Activated CD4-positive, alpha-beta T cell treated with anti-CD3 and anti-CD28 coated beads, Interleukin-2, amount 10 ng/mL, durations not matched to agents 7 days and 5 days (primary cell): Measurements from ENCODE around the gene SLC7A10. TPM values are rescaled to one million over a fixed set of nuclear protein-coding genes. Genes with fewer than 3 reads are reported as not detected.
"Not testable (repeated sequence)": the region's sequence is repeated elsewhere in the genome, so short reads cannot be mapped to it uniquely, and the experiment has no call there.

Source experiments
- CTCF ChIA-PET: fragments of 350-600 bp; sonication (Branson Sonifier 250); formaldehyde crosslinking; loops from one replicate; lab custom pipeline; 2021; ENCODE audit warnings: antibody characterized with exemption; lab: Charles Lee
- POLR2A ChIA-PET: fragments of 350-600 bp; sonication (Branson Sonifier 250); formaldehyde crosslinking; loops from one replicate; lab custom pipeline; 2021; ENCODE audit warnings: antibody characterized with exemption; lab: Charles Lee
- DNase-seq: peaks from one replicate; pipeline ENCODE4 v3.0.0-alpha.2; 2020
- H3K27ac Mint-ChIP-seq: one replicate; pipeline ENCODE4 v1.8.0; 2021; ENCODE audit warnings: mild to moderate bottlenecking, moderate library complexity, mixed read lengths
- H3K27me3 Mint-ChIP-seq: one replicate; pipeline ENCODE4 v1.8.0; 2021; ENCODE audit warnings: mixed read lengths
- H3K36me3 Mint-ChIP-seq: one replicate; pipeline ENCODE4 v1.8.0; 2021; ENCODE audit warnings: low read depth, mixed read lengths
- H3K4me1 Mint-ChIP-seq: one replicate; pipeline ENCODE4 v1.8.0; 2021; ENCODE audit warnings: mixed read lengths
- H3K4me3 Mint-ChIP-seq: one replicate; pipeline ENCODE4 v1.8.0; 2021; ENCODE audit warnings: mild to moderate bottlenecking, moderate library complexity, mixed read lengths
- H3K9me3 Mint-ChIP-seq: one replicate; pipeline ENCODE4 v1.8.0; 2021; ENCODE audit warnings: mixed read lengths
- total RNA-seq, 2 experiments: library from RNA; stranded (reverse); gene quantifications; one replicate each; pipeline ENCODE4 v1.2.3, GENCODE V29; 2021

Gene SLC7A10
- total RNA-seq, 2 experiments from 2014 or later = not detected

DNA sequence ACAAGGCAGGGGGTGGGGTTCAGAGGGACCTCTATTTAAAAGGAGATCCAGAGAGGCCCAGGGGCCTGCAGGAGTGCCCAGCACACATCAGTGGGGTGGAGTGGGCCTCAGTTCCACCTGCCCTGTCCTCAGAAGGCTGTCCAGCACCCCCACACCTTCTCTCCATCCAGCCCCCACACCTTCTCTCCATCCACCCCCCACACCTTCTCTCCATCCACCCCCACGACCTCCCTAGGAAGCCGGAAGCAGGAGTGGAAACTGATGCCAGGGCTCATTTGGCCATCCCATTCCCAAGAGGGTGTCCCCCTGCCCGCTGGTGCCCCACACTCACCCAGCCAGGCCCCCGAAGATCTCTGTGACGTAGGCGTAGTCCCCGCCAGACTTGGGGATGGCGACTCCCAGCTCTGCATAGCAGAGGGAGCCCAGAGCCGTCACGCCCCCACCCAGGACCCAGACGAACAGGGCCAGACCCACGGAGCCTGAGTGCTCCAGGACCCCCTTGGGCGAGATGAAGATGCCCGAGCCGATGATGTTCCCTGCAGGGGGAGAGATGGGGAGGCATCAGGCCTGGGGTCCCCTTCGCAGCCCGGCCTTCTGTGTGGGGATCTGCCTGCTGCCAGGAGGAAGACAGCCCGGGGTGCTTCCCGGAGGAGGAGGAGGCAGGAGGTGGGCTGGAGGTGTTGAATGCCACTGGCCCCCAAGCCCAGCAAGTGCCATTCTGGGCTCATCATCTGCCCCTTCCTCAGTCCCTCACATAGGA, 10.0 kb downstream of the SLC7A10 start:
- CTCF ChIA-PET = no interaction called here
- no peaks in the 10 kb centered on the region for H3K4me1 Mint-ChIP-seq
- POLR2A ChIA-PET = no interaction called here
- no peak for DNase-seq
- no peaks in the 10 kb centered on the region for H3K36me3 Mint-ChIP-seq
- no peak overlapping the region for H3K4me3 Mint-ChIP-seq
- no peaks in the 10 kb centered on the region for H3K27me3 Mint-ChIP-seq
- no peaks in the 10 kb centered on the region for H3K9me3 Mint-ChIP-seq
- H3K27ac Mint-ChIP-seq = no peak overlapping the region

DNA sequence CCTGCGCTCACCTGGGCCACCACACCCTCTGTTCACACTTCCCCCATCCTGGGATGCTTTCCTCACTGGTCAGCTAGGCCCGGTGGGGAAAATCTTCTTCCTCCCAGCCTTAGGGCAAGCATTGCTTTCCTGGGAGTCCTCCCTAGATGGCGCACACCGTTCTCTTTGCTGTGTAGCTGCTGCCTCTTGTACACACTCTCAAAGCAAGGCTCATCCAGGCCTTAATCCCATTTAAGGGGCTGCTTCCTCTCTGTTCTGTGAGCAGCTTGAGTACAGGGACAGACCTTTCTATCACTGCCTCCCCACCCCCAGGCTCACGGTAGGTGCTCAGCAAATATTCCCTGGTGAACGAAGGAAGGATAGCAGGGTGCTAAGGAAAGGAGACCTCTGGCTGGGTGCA, 11.1 kb downstream of the SLC7A10 start:
- Mint-ChIP-seq H3K9me3 (no peaks in the 10 kb centered on the region), H3K4me1 (no peaks in the 10 kb centered on the region), H3K27me3 (no peaks in the 10 kb centered on the region), H3K27ac (no peak overlapping the region), H3K4me3 (no peak overlapping the region), H3K36me3 (no peaks in the 10 kb centered on the region)
- no peak for DNase-seq
- CTCF ChIA-PET = no interaction called here
- POLR2A ChIA-PET = no interaction called here

DNA sequence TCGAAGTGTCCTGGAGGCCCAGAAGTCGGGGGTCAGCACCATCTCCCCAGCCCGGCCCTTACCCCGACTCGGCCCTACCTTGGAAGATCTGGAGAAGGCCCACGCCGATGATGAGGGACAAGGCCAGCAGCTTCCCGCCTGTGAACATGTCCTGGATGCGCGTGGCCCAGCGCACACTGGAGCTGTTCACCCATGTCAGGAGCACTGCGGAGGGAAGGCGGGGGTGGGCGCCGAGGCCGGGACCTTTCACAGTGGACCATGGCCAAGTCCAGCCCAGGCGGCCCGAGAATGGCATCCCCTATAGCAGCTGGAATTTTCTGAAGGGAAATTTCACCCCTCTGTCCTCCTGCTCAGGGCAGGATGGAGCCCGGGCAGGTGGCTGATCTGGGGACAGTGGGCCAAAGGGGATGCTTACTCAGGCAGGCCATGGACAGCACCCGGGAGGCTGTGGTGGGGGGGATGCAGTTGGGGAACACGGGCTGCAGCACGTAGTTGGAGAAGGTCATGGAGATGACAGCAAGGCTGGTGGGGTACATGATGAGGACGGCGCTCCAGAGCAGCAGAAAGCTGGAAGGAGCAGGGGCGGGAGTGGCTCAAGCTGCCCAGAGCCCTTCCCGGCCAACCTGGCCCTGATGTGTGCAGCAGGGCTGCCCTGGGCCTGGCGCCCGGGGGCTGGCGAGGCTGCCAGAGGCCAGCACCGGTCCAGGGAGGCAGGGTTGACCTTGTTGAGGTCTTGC, 13.0 kb downstream of the SLC7A10 start:
- ChIA-PET CTCF (no interaction called here), POLR2A (interaction anchor here (0.5 kb wide), 1 partner anchor 28 kb away, joined by 7 read pairs; no protein-coding TSS in a partner anchor)
- H3K36me3 Mint-ChIP-seq = no peaks in the 10 kb centered on the region
- no peak overlapping the region for H3K27ac Mint-ChIP-seq
- no peak overlapping the region for H3K4me3 Mint-ChIP-seq
- no peak for DNase-seq
- H3K9me3 Mint-ChIP-seq = no peaks in the 10 kb centered on the region
- no peaks in the 10 kb centered on the region for H3K4me1 Mint-ChIP-seq
- H3K27me3 Mint-ChIP-seq = no peaks in the 10 kb centered on the region

DNA sequence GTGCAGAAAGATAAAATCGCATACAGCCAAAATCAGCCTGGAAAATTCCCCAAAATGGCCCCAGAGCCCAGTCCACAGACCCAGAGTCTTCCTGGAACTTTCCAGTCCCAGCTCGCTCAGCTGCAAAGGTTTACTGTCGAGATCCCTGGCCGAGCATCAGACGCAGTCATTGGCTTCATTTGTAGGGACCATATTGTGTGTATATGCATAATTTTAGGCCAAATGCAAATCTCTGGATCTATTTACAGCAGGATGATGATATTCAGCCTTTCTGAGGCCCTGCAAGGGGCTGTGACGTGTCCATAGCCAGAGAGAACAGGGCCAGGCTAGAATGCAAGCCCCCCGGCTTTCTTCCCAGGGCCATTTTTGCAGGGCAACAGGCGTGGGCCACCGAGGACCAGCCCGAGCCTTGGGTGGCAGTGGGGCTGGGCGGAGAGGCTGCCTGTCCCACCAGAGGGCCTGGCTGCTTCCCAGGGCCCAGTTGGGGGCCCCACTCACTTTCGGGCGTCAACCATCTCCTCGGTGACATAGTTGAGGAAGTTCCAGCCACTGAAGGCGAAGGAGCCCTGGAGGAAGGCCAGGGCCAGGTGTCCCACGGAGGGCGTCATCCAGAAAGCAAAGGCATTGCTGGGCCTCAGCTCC, 13.7 kb downstream of the SLC7A10 start:
- DNase-seq = no peak
- no peak overlapping the region for H3K4me3 Mint-ChIP-seq
- no peaks in the 10 kb centered on the region for H3K9me3 Mint-ChIP-seq
- no peak overlapping the region for H3K27ac Mint-ChIP-seq
- ChIA-PET CTCF (interaction anchor here (1.3 kb wide), 1 partner anchor 14 kb away, joined by 3 read pairs; no protein-coding TSS in a partner anchor), POLR2A (interaction anchor here (0.5 kb wide), 1 partner anchor 28 kb away, joined by 7 read pairs; no protein-coding TSS in a partner anchor)
- no peaks in the 10 kb centered on the region for H3K27me3 Mint-ChIP-seq
- H3K4me1 Mint-ChIP-seq = no peaks in the 10 kb centered on the region
- no peaks in the 10 kb centered on the region for H3K36me3 Mint-ChIP-seq

DNA sequence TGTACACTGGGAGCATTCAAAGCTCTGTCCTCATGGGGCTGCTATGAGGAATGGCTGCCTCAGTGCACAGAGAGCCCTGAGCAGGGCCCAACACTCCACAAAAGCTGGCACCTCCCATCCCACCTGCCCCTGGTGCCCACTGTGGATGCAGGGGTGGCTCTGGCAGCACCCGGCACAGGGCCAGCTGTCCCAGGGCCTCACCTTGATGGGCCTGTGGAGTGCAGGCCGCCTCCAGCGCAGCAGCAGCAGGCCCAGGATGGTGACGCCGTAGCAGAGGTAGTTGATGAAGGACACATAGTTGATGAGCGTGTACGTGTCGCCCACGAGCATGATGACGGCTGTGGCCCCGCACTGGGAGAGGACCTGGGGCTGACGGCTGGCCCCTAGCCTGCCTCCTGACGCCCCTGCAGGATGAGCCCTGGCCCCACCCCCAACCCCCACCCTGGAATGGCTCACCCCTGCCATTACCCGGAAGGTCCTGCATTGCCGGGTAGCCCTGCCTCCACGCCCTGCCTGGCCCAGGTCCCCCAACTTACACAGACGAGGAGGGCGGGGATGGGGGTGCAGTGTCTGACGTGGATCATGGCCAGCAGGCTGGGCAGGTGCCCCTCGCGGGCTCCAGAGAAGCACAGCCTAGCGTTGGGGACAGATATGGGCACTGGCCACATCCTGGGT, 15.2 kb downstream of the SLC7A10 start:
- DNase-seq = no peak
- no peaks in the 10 kb centered on the region for H3K9me3 Mint-ChIP-seq
- CTCF ChIA-PET = interaction anchor here (1.1 kb wide), 1 partner anchor 597 kb away, joined by 3 read pairs; no protein-coding TSS in a partner anchor
- H3K27me3 Mint-ChIP-seq = no peaks in the 10 kb centered on the region
- H3K4me1 Mint-ChIP-seq = no peaks in the 10 kb centered on the region
- POLR2A ChIA-PET = no interaction called here
- no peak overlapping the region for H3K4me3 Mint-ChIP-seq
- H3K36me3 Mint-ChIP-seq = no peaks in the 10 kb centered on the region
- H3K27ac Mint-ChIP-seq = no peak overlapping the region

DNA sequence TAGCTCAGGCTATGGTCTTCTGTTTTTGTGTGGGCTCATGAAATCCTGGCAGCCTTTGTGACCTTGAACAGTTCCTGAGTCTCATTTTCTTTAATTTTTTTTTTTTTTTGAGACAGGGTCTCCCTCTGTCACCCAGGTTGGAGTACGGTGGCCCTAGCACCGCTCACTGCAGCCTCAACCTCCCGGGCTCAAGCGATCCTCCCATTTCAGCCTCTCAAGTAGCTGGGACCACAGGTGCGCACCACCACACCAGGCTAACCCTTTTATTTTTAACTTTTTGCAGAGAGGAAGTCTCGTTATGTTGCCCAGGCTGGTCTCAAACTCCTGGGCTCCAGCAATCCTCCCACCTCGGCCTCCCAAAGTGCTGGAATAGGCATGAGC, 15.8 kb downstream of the SLC7A10 start:
- POLR2A ChIA-PET, H3K27me3 Mint-ChIP-seq, H3K9me3 Mint-ChIP-seq, H3K36me3 Mint-ChIP-seq, DNase-seq, H3K4me3 Mint-ChIP-seq, H3K27ac Mint-ChIP-seq, H3K4me1 Mint-ChIP-seq: not testable (repeated sequence)
- CTCF ChIA-PET = interaction anchor here (1.0 to 1.1 kb wide), 2 partner anchors 26 to 597 kb away, joined by 3 read pairs; no protein-coding TSS in a partner anchor

DNA sequence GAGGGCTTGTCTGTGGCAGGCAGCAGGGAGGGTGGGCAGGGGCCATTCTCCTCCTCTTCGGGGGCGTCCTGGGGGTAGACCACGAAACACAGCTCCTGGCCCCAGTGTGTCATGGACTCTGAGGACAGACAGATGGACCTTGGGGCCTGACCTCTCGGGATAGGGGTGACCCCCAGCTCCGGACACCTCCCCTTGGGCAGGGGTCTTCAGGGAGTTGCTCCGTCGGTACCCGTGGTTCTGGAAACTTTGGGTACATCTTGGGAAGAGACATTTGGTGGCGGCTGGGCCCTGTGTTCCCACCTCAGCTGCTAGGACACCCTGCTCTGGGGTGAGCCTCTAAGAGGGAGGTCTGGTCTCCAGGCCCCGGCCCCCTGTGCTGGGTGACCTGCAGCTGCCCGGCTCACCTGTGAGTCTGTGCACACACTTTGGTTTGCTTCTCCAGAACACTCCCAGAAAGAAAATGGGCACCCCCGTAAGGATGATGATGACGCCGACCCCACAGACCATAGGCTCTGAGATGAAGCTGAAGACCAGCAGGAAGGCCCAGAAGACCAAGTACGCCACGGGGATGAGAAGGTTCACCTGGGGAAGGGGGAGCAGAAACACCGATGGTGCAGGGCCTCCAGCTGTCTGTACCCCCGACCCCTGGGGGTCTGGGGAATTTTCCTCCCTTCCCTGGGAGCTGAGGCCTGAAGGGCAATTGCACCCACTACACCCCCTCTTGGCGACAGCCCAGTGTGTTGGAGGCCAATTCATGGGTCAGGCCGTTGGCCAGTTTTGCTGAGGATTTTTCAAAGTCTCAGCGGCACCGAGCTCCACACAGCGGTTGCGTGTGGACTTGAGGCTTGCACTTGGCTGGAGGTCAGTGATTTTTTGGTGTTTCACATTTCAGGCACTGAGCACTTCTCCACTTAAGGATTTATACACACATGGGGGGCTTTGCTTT, 16.5 kb downstream of the SLC7A10 start:
- H3K36me3 Mint-ChIP-seq = no peaks in the 10 kb centered on the region
- no peaks in the 10 kb centered on the region for H3K9me3 Mint-ChIP-seq
- no peak overlapping the region for H3K4me3 Mint-ChIP-seq
- POLR2A ChIA-PET = no interaction called here
- CTCF ChIA-PET = interaction anchor here (1.0 to 1.2 kb wide), 3 partner anchors 26 to 598 kb away, joined by 3 read pairs; no protein-coding TSS in a partner anchor
- no peak for DNase-seq
- no peak overlapping the region for H3K27ac Mint-ChIP-seq
- H3K4me1 Mint-ChIP-seq = no peaks in the 10 kb centered on the region
- H3K27me3 Mint-ChIP-seq = no peaks in the 10 kb centered on the region

DNA sequence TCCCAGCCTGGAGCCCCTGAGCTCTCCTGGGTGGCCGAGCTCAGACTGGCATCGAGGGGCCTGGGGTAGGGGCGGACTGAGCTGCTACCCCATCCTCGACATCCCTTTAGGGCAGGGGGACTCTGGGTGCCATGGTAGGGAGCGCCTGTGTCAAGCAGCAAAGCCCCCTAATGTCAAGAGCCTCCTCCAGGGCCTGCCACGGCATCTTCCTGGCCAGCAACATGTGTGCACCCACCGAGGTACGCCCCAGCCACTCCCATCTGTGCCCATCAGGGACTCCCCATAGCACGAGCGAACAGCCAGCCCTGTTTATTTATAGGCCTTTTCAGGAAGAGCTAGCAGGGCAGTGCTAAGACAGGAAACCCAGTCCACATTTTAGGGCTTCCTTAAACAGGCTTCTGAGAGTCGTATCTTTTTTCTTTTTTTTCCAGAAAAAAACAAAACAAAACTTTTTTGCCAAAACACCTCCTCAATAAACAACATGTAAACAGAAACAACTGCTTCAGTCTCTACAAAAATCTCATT, 17.2 kb downstream of the SLC7A10 start:
- no peaks in the 10 kb centered on the region for H3K9me3 Mint-ChIP-seq
- no peaks in the 10 kb centered on the region for H3K27me3 Mint-ChIP-seq
- no peaks in the 10 kb centered on the region for H3K4me1 Mint-ChIP-seq
- CTCF ChIA-PET = interaction anchor here (1.2 kb wide), 1 partner anchor 37 kb away, joined by 3 read pairs; no protein-coding TSS in a partner anchor
- H3K36me3 Mint-ChIP-seq = no peaks in the 10 kb centered on the region
- POLR2A ChIA-PET = no interaction called here
- no peak overlapping the region for H3K4me3 Mint-ChIP-seq
- DNase-seq = no peak
- no peak overlapping the region for H3K27ac Mint-ChIP-seq

DNA sequence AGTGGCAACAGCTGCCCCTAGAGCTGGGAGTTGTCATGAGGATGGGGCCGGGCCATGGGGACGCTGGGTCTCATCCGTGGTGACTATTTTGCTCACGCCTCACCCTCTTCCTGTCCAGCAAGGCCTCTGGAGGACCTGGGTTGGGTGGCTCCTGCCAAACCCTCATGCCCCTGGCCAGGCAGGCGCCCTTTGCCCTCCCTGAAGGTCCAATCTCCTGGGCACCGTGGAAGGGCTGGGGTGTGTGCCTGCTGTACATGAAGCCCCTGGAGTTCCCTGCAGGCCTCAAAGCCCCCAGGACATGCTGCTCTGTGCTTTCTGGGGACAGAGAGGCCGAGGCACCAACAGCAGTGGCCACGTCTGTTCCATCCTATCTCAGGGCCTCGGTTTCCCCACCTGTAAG, 17.7 kb downstream of the SLC7A10 start:
- POLR2A ChIA-PET = no interaction called here
- CTCF ChIA-PET = no interaction called here

DNA sequence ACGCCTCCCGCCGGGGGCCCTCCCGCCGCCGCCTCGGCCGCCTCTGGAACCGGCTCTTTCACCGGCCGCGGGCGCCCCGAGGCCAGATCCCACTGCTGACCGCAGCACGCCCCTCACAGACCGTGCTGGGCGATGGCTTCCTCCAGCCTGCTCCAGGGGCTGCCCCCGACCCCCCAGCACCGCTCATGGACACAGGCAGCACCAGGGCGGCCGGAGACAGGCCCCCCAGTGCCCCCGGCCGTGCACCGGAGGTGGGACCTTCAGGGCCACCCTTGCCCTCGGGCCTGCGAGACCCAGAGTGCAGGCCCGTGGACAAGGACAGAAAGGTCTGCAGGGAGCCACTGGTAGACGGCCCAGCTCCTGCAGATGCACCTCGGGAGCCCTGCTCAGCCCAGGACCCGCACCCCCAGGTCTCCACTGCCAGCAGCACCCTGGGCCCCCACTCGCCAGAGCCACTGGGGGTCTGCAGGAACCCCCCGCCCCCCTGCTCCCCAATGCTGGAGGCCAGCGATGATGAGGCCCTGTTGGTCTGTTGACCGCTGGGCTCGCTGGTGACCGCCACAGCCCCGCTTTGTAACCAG, 18.5 kb downstream of the SLC7A10 start:
- H3K4me3 Mint-ChIP-seq = no peak overlapping the region
- DNase-seq = no peak
- H3K36me3 Mint-ChIP-seq = no peaks in the 10 kb centered on the region
- H3K27ac Mint-ChIP-seq = no peak overlapping the region
- H3K9me3 Mint-ChIP-seq = peaks cover 2% of the 10 kb centered on the region
- CTCF ChIA-PET = no interaction called here
- no peaks in the 10 kb centered on the region for H3K4me1 Mint-ChIP-seq
- POLR2A ChIA-PET = no interaction called here
- no peaks in the 10 kb centered on the region for H3K27me3 Mint-ChIP-seq

More for the DNA sequence above, 17.7 kb downstream of the SLC7A10 start:
- H3K4me3 Mint-ChIP-seq = no peak overlapping the region
- no peak overlapping the region for H3K27ac Mint-ChIP-seq
- DNase-seq = no peak
- H3K36me3 Mint-ChIP-seq = no peaks in the 10 kb centered on the region
- no peaks in the 10 kb centered on the region for H3K27me3 Mint-ChIP-seq
- no peaks in the 10 kb centered on the region for H3K4me1 Mint-ChIP-seq
- H3K9me3 Mint-ChIP-seq = peaks cover 2% of the 10 kb centered on the region

DNA sequence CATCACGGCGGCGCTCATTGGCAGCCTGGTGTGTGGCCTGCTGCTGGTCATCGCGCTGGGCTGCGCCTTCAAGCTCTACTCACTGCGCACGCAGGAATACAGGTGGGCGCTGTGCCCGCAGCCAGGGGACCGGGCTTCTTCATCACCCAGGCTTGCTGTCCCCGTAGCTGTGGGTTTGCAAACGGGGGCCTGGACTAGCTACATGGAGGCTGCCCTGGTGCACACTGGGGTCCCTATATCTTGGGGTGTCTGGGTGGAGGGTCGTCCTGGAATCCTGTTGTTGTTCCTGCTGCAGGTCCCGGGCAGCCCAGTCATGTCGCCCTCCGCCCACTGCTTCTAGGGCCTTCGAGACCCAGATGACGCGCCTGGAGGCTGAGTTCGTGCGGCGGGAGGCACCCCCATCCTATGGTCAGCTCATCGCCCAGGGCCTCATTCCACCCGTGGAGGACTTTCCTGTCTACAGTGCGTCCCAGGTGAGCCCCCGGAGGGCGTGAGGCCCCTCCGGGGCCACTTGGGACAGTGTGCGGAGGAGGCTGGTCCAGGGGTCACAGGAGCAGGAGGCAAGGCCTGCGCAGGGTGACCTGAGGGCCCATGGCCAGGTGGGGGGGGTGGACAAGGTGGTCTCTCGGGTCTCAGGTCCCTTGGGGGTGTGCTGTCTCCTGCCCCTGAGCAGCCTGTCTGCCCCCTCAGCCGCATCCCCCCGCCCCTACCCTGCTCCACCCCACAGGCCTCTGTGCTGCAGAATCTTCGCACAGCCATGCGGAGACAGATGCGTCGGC, 19.2 kb downstream of the SLC7A10 start:
- DNase-seq = no peak
- H3K27me3 Mint-ChIP-seq = no peaks in the 10 kb centered on the region
- H3K27ac Mint-ChIP-seq = no peak overlapping the region
- peaks cover 2% of the 10 kb centered on the region for H3K9me3 Mint-ChIP-seq
- CTCF ChIA-PET = no interaction called here
- H3K36me3 Mint-ChIP-seq = no peaks in the 10 kb centered on the region
- POLR2A ChIA-PET = no interaction called here
- H3K4me3 Mint-ChIP-seq = no peak overlapping the region
- H3K4me1 Mint-ChIP-seq = no peaks in the 10 kb centered on the region
